ENCODE data around the gene HIF3A. TPM values are rescaled to one million over a fixed set of nuclear protein-coding genes. Genes with fewer than 3 reads are reported as not detected.

HIF3A gene
- total and polyA plus RNA-seq, 2 donors (not counting 3 experiments of a cell fraction or from before 2014, with no cell fraction given), result 8.1 to 8.5 TPM

- H3K27ac ChIP-seq (ENCODE audit: insufficient read depth, low read depth, low read length), result no peak overlapping the region
- FAIRE-seq (no peak), DNase-seq (ENCODE audit: low read depth, low spot score) (no peak)
- H3K4me2 ChIP-seq (ENCODE audit: insufficient read depth, low read length), result no peak overlapping the region
- no peaks in the 10 kb centered on the region for H3K36me3 ChIP-seq (ENCODE audit: control insufficient read depth in 2 of 2, extremely low read depth in 1 of 2, insufficient read depth in 2 of 2, low read length in 2 of 2)
- ChIA-PET POLR2A (no interaction called here), CTCF (no interaction called here)
- H3K79me2 ChIP-seq (ENCODE audit: control insufficient read depth, insufficient read depth, low read length), result no peaks in the 10 kb centered on the region
- no TSS peak for BruUV-seq (replicated peaks)
- H2AFZ ChIP-seq (ENCODE audit: low read depth, low read length), result no peak overlapping the region
- no peak overlapping the region for H3K9ac ChIP-seq (replicated peaks; ENCODE audit: extremely low read depth, insufficient read depth, low read length)
- dilution Hi-C loops (cut with MboI; ENCODE audit: extremely low pct_ligation_motif_present, low sequenced_read_pairs) (no loop called here), intact Hi-C loops (cut with micrococcal nuclease) (no loop called here)
- no peaks in the 10 kb centered on the region for H3K27me3 ChIP-seq (ENCODE audit: control insufficient read depth in 2 of 2, insufficient read depth in 2 of 2, low read length in 2 of 2)
- H3K9me1 ChIP-seq (replicated peaks; ENCODE audit: control insufficient read depth, extremely low read depth, insufficient read depth, low read length), result no peaks in the 10 kb centered on the region
- no peak for TF ChIP-seq POLR2AphosphoS5 (IDR thresholded peaks at IDR 0.05; ENCODE audit: insufficient read depth, low read depth, low read length)
- no peak for TF ChIP-seq GATA2 (IDR thresholded peaks at IDR 0.05; ENCODE audit: insufficient read depth, insufficient read length, low read depth, low read length)
- no peak for TF ChIP-seq EZH2 (IDR thresholded peaks at IDR 0.05; ENCODE audit: borderline replicate concordance, low read depth, low read length, severe bottlenecking)
- no peak for TF ChIP-seq JUN (IDR thresholded peaks at IDR 0.05; ENCODE audit: borderline replicate concordance, insufficient read depth, insufficient read length, low read depth)
- no peak for TF ChIP-seq MAX (IDR thresholded peaks at IDR 0.05; ENCODE audit: insufficient read depth, insufficient read length)
- no peak for TF ChIP-seq CTCF (IDR thresholded peaks at IDR 0.05; ENCODE audit: extremely low read depth in 1 of 2, insufficient read depth in 1 of 2, low read depth in 1 of 2, low read length in 2 of 2)
- TF ChIP-seq MYC (IDR thresholded peaks at IDR 0.05; ENCODE audit: low read depth, low read length), result no peak
- no peak for TF ChIP-seq FOS (IDR thresholded peaks at IDR 0.05; ENCODE audit: borderline replicate concordance, insufficient read depth, low read length)
- TF ChIP-seq POLR2A (IDR thresholded peaks at IDR 0.05; ENCODE audit: low read depth, low read length), result no peak
- peaks cover 24% of the 10 kb centered on the region for H3K4me1 ChIP-seq (ENCODE audit: control insufficient read depth, extremely low read depth, insufficient read depth, low read length)
- H3K4me3 ChIP-seq (replicated peaks in 1 of 3; ENCODE audit: insufficient read depth in 1 of 3, low read depth in 1 of 3, low read length in 3 of 3), result no peak overlapping the region
- H4K20me1 ChIP-seq (replicated peaks; ENCODE audit: control insufficient read depth, extremely low read depth, insufficient read depth, low read length), result no peaks in the 10 kb centered on the region
- peaks cover 3% of the 10 kb centered on the region for H3K9me3 ChIP-seq (replicated peaks; ENCODE audit: control insufficient read depth, insufficient read depth, low read length)
Measured at GRCh38 chr19:46303691-46304397, 7.0 kb downstream of the HIF3A start.
